ENCODE results near the gene ARHGAP24. TPM values are rescaled to one million over a fixed set of nuclear protein-coding genes. Genes with fewer than 3 reads are reported as not detected.
A peak's percentile ranks its signal among the peaks of the same experiment; 100 is the strongest.
"Not testable (repeated sequence)": the region's sequence is repeated elsewhere in the genome, so short reads cannot be mapped to it uniquely, and the experiment has no call there.

Gene ARHGAP24
- total RNA-seq, 1 experiment from 2014 or later = 2.6 TPM

GRCh38 chr4:85808864-85809263 lies 333.9 kb downstream of the ARHGAP24 start:
- DNase-seq (ENCODE audit: low spot score) = no peak

DNA sequence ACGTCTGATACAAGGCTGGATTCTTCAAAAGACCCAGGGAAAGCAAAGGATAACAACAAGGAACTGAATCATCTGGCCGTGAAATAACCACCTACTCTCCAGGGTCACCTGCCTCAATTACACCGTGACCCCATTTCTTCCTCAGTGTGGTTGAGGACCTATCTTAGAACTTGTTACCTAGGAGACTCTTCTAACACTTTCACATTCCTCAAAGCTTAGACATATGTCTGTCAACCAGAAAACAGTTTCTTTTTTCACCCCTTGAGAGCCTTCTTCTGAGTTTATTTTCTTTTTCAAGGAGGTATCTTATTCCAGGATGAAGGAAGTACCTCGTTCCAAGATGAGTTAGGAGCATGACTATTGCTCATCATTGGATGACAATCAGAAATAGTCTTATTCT lies 337.8 kb downstream of the ARHGAP24 start:
- DNase-seq (ENCODE audit: low spot score) = no peak

GRCh38 chr4:85815796-85816459 lies 341.0 kb downstream of the ARHGAP24 start:
- peak; percentile 6 for DNase-seq (ENCODE audit: low spot score)

GRCh38 chr4:85818700-85819099 lies 343.8 kb downstream of the ARHGAP24 start:
- DNase-seq (ENCODE audit: low spot score) = no peak

DNA sequence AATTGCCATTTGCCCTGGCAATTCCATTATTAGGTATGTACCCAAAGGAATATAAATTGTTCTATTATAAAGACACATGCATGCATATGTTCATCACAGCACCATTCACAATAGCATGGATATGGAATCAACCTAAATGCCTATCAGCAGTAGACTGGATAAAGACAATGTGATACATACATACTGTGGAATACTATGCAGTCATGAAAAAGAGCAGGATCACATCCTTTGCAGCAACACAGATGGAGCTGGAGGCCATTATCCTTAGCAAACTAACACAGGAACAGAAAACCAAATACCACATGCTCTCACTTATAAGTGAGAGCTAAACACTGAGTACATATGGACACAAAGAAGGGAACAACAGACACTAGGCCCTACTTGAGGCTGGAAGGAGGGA lies 345.2 kb downstream of the ARHGAP24 start:
- not testable (repeated sequence) for DNase-seq (ENCODE audit: low spot score)

DNA sequence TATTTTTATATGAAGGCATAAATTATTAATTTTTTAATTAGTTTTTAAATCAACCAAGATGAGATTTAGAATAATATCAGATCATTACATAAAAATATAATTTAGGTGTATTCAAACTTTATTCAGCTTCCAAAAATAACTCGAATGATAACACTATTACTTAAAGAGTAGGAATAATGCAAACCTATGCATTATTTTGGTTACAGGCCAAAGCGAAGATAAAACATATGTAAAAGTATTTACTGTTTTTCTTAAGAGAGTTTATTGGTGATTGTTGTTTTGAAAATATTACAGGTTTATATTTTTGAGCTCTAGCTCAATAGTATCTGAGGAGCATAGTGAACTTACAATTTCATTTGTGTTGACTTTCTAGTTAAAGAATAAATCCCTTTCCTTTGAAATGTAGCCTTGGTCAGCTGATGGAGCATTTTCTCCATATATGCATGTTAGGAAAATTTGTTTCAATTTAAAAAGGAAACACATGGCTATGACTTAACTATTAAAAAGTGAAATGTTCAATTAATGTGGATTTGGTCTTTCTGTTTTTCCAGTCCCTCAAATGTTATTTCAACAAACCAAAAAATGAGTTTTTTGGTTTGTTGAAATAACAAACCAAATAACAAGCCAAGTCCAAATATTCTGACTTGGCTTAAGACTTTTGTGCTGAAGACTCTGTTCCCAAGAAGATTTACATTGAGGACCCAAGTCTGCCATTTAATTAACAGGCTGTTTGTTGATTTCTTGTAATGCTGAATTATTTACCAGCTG lies 346.9 kb downstream of the ARHGAP24 start:
- DNase-seq (ENCODE audit: low spot score) = no peak

GRCh38 chr4:85823295-85823694 lies 348.3 kb downstream of the ARHGAP24 start:
- DNase-seq (ENCODE audit: low spot score) = no peak

GRCh38 chr4:85824166-85824945 lies 349.4 kb downstream of the ARHGAP24 start:
- no peak for DNase-seq (ENCODE audit: low spot score)

- peak; percentile 38 for DNase-seq (ENCODE audit: low spot score)
Observed at GRCh38 chr4:85826060-85826678, 351.2 kb downstream of the ARHGAP24 start.

- DNase-seq (ENCODE audit: low spot score) = peak; percentile 8
Observed at GRCh38 chr4:85828027-85828890, 353.3 kb downstream of the ARHGAP24 start.

DNA sequence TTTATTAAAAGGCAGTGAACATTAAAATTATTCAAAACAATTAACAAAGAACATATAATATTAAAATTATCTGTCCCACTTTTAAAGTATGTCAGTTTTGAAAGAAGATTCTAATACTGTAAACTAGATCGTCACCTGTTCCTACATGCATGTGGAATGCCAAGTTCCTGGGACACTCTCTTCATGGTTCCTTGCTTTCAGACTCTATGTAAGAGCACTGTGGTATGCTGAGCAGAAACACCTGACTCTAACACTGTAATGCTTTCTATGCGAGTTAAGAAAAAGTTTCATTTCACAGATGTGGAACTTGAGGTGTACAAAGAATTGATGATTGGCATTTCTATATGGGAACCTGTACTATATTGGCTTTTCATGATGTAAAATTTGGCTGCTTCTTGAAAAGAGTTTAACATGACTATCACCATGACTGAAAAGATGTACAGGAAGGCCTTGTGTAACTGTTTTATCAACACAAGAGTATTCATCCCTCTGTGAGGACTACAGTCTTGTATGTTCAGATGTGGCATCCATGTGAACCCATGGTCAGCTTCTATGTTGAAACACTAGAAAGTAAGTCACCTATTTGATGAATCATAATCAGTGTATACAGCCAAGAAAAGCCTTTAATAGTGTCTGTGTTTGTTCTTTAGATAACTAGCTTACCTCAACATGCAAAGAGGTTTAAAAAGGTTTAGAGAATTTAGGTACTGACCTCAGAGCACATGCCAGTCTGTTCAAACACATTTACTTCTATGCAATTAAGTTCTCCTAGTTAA lies 354.5 kb downstream of the ARHGAP24 start:
- DNase-seq (ENCODE audit: low spot score) = no peak

DNA sequence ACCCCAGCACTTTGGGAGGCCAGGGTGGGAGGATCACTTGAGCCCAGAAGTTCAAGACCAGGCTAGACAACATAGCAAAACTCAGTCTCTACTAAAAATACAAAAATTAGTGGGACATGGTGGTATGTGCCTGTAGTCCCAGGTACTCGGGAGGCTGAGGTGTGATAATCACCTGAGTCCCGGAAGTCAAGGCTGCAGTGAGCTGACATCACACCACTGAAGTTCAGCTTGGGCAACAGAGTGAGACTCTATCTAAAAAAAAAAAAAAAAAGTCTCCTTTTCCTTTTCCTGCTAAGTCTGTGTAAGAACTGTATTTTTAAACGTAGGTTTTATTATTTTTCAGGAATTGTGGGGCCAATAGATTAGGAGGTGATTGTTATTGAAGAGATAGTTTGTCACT lies 356.7 kb downstream of the ARHGAP24 start:
- no peak for DNase-seq (ENCODE audit: low spot score)

DNA sequence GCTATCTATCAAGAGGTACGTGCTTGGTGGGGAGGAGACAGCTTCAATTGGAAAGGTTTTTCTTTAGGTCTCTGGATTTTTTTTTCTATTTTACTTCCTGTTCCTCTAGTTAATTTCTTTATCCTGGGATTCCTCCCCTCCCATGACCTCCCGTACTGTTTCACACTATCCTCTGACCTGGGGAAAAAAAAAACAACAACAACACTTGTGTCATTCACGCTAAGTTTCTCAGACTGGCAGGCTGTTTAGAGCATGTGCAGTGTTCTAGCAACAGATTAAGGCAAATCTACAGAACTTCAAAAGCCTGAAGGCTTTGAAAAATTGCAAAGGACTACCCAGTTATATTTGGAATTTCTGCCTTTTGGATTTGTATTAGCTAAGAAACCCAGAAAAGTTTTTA lies 358.4 kb downstream of the ARHGAP24 start:
- DNase-seq (ENCODE audit: low spot score) = no peak

DNA sequence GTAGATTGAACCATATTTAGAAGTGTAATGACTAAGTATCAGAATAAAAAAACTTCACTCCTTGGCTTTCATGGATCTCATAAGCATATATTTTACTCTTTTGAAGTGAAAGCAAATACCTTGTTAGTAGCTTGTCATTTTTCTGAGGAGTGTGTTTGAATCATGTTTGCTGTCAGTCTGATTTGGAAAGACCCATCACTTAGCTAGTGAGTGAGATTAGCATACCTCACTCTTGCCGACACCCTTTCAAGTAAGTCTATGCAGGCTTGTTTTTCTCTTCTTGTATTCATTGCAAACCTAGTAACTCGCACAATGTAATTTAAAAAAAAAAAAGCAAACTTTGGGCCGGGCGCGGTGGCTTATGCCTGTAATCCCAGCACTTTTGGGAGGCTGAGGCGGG lies 360.0 kb downstream of the ARHGAP24 start:
- no peak for DNase-seq (ENCODE audit: low spot score)

GRCh38 chr4:85836588-85837438 lies 361.9 kb downstream of the ARHGAP24 start:
- DNase-seq (ENCODE audit: low spot score) = no peak

GRCh38 chr4:85837439-85837733 lies 362.4 kb downstream of the ARHGAP24 start:
- no peak for DNase-seq (ENCODE audit: low spot score)

DNA sequence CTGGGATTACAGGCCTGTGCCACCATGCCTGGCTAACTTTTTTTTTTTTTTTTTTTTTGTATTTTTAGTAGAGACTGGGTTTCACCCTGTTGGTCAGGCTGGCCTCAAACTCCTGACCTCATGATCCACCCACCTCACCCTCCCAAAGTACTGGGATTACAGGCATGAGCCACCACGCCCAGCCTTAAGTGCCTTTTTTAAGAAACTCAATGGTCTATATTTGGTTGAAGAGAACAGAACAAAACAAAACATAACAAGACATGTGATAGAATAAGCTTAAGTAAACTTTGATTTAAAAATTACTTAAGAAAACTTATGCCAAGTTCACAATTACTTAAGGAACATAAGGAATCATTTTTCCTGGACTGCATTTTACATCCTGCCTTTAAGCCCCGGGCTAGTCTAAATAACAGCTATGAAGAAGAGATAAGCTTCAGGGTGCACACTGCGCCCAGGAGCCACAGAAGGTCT lies 365.1 kb downstream of the ARHGAP24 start:
- not testable (repeated sequence) for DNase-seq (ENCODE audit: low spot score)

DNA sequence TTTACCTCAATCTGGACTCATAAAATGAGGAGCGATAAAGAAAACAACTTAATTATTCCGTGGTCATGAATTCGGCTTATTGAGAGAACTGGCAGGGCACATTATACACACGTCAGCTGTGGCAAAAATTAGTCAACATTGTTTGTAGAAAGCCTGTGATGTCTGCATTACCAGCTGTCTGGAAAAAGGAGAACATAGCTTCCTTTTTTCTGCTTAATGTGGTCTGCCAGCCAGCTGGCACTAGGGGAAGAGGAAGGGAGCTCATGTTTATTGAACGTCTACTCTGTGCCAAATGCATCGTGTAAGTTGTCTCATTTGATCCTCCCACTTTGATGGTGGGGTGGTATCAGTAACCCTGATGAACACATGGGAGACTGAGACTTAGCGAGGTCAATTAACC lies 367.6 kb downstream of the ARHGAP24 start:
- no peak for DNase-seq (ENCODE audit: low spot score)

- DNase-seq (ENCODE audit: low spot score) = not testable (repeated sequence)
Observed at GRCh38 chr4:85853740-85854139, 378.8 kb downstream of the ARHGAP24 start.
